ENCODE data around the gene CDC73. TPM values are rescaled to one million over a fixed set of nuclear protein-coding genes. Genes with fewer than 3 reads are reported as not detected.
A peak's percentile ranks its signal among the peaks of the same experiment; 100 is the strongest.

Gene CDC73
- total and polyA plus RNA-seq, 9 of the 15 experiments (the other 6 are each of a cell fraction or from before 2014, with no cell fraction given), result 19.0 to 61.7 (median 30.1) TPM

- Histone ChIP-seq H3K9me3 (replicated peaks; ENCODE audit: control insufficient read depth, insufficient read depth, low read depth, low read length) (no peaks in the 10 kb centered on the region), H3K79me2 (ENCODE audit: control insufficient read depth, insufficient read depth, low read length) (no peaks in the 10 kb centered on the region), H4K20me1 (replicated peaks; ENCODE audit: control insufficient read depth, insufficient read depth, low read length) (no peaks in the 10 kb centered on the region), H3K27me3 (ENCODE audit: control insufficient read depth in 2 of 2, insufficient read depth in 2 of 2, low read length in 2 of 2) (no peaks in the 10 kb centered on the region), H3K36me3 (ENCODE audit: control insufficient read depth, insufficient read depth, low read length) (no peaks in the 10 kb centered on the region), H3K4me2 (ENCODE audit: insufficient read depth, low read length) (no peak overlapping the region), H3K27ac (ENCODE audit: extremely low read depth, low read depth, low read length) (no peak overlapping the region), H3K4me3 (no peak overlapping the region), H2AFZ (ENCODE audit: low read depth, low read length) (no peak overlapping the region), H3K4me1 (replicated peaks in 1 of 2; ENCODE audit: control insufficient read depth in 2 of 2, insufficient read depth in 2 of 2, low read length in 2 of 2) (no peaks in the 10 kb centered on the region), H3K9ac (ENCODE audit: insufficient read depth in 1 of 2, low read depth in 2 of 2, low read length in 2 of 2) (no peak overlapping the region), H3K9me1 (ENCODE audit: control insufficient read depth, insufficient read depth, low read length) (no peaks in the 10 kb centered on the region)
- no peak for FAIRE-seq
- in situ Hi-C loops (cut with MboI) (no loop called here), intact Hi-C loops (cut with micrococcal nuclease) (no loop called here)
- no peak for DNase-seq (ENCODE audit: extremely low read depth in 1 of 4, low spot score in 3 of 4)
- ATAC-seq, result no peak
- POLR2A ChIA-PET, result no interaction called here
- CTCF ChIA-PET (ENCODE audit: low intra/inter-chr PET ratio), result no interaction called here
- BruUV-seq (replicated peaks), result no TSS peak
- WGBS (ENCODE audit: insufficient coverage, low coverage, missing lambda C conversion rate), result 5% methylated on average over 1 of the region's 1 CpG
- no peak for TF ChIP-seq SIN3A (IDR thresholded peaks at IDR 0.05; ENCODE audit: borderline replicate concordance in 2 of 2, control insufficient read depth in 1 of 2, low read depth in 2 of 2, low read length in 2 of 2)
- TF ChIP-seq RREB1 (CRISPR knock-in tag; IDR thresholded peaks at IDR 0.05), result no peak
- no peak for TF ChIP-seq PTTG1 (tag; IDR thresholded peaks at IDR 0.05; ENCODE audit: low read depth)
- TF ChIP-seq MAFG (tag; conservative IDR thresholded peaks at IDR 0.05), result peak; percentile 27; the same call in 1 of the 2 replicates
- peak; percentile 50 for TF ChIP-seq MAFF (IDR thresholded peaks at IDR 0.05; ENCODE audit: low read length)
- TF ChIP-seq MXD1 (CRISPR knock-in tag; IDR thresholded peaks at IDR 0.05; ENCODE audit: borderline replicate concordance, poor library complexity, severe bottlenecking), result no peak
- no peak for TF ChIP-seq ZNF668 (CRISPR knock-in tag; IDR thresholded peaks at IDR 0.05)
These were observed 182.0 kb downstream of the CDC73 start for GRCh38 chr1:193303849-193304248.
